Upper lobe of left lung (tissue), 4 donors: ENCODE data around the gene ZNF724.

Experiments
- CTCF ChIP-seq, 6 experiments: fragments of 450-650 bp in 4 of 6; fragments of 200-600 bp in 2 of 6; sonication (generic) in 2 of 6; IDR thresholded peaks; one replicate each; pipeline ENCODE4 v1.5.1; 2016 to 2019; ENCODE audit warnings: antibody characterized with exemption in 6 of 6
- POLR2A ChIP-seq, 4 donors: fragments of 450-650 bp; IDR thresholded peaks; one replicate each; pipeline ENCODE4 v1.5.1; 2016 to 2017; ENCODE audit warnings: antibody characterized with exemption in 4 of 4, mild to moderate bottlenecking in 2 of 4

GRCh38 chr19:23222998-23223652, 27.1 kb downstream of the ZNF724 start:
- TF ChIP-seq POLR2A (IDR thresholded peaks at IDR 0.05) (no peak), CTCF (IDR thresholded peaks at IDR 0.05) (no peak)
